GM19239 (cell line): ENCODE data around the gene DNASE1L3.

ENCODE experiments used
- DNase-seq: peaks from one replicate; pipeline ENCODE4 v3.0.0; 2011; ENCODE audit warnings: low spot score; ENCODE audit not compliant: insufficient read length
- FAIRE-seq: peaks from 2 replicates; lab custom pipeline; 2011; peaks lifted over from hg19 to GRCh38; lab: Jason Lieb, UNC

DNASE1L3 gene

GRCh38 chr3:58180099-58180880 is 30.5 kb downstream of the DNASE1L3 start:
- DNase-seq (no peak), FAIRE-seq (no peak)

- no peak for FAIRE-seq
- DNase-seq: no peak
Observed at GRCh38 chr3:58179235-58180098, 31.3 kb downstream of the DNASE1L3 start.

GRCh38 chr3:58178528-58179234 is 32.1 kb downstream of the DNASE1L3 start:
- FAIRE-seq: no peak
- DNase-seq: no peak

GRCh38 chr3:58177747-58178527 is 32.8 kb downstream of the DNASE1L3 start:
- DNase-seq (peak; percentile 78), FAIRE-seq (peak; percentile 54)

GRCh38 chr3:58176827-58177489 is 33.8 kb downstream of the DNASE1L3 start:
- DNase-seq (no peak), FAIRE-seq (no peak)

GRCh38 chr3:58176185-58176530 is 34.6 kb downstream of the DNASE1L3 start:
- no peak for DNase-seq
- no peak for FAIRE-seq

- no peak for DNase-seq
- no peak for FAIRE-seq
Observed at GRCh38 chr3:58175437-58176184, 35.2 kb downstream of the DNASE1L3 start.

- no peak for DNase-seq
- FAIRE-seq: no peak
Observed at GRCh38 chr3:58175187-58175436, 35.7 kb downstream of the DNASE1L3 start.

GRCh38 chr3:58173669-58174398 is 36.9 kb downstream of the DNASE1L3 start:
- DNase-seq (peak; percentile 34), FAIRE-seq (no peak)

GRCh38 chr3:58173029-58173668 is 37.6 kb downstream of the DNASE1L3 start:
- no peak for FAIRE-seq
- DNase-seq: no peak

- DNase-seq: no peak
- no peak for FAIRE-seq
Observed at GRCh38 chr3:58171126-58171525, 39.6 kb downstream of the DNASE1L3 start.

- no peak for DNase-seq
- no peak for FAIRE-seq
Observed at GRCh38 chr3:58170376-58170775, 40.4 kb downstream of the DNASE1L3 start.

GRCh38 chr3:58169371-58169770 is 41.4 kb downstream of the DNASE1L3 start:
- FAIRE-seq: no peak
- no peak for DNase-seq

- FAIRE-seq: no peak
- DNase-seq: no peak
Observed at GRCh38 chr3:58168498-58168897, 42.3 kb downstream of the DNASE1L3 start.

- DNase-seq (peak; percentile 72), FAIRE-seq (peak; percentile 75)
Observed at GRCh38 chr3:58167431-58168351, 43.1 kb downstream of the DNASE1L3 start.

GRCh38 chr3:58164906-58165821 is 45.6 kb downstream of the DNASE1L3 start:
- DNase-seq (no peak), FAIRE-seq (no peak)
